Natural killer cell treated with Interleukin-12 subunit alpha and Interleukin-12 subunit beta and Interleukin-15 and Interleukin-18, amount 100 ng/mL, for 72 hours (primary cell): ENCODE results near the gene ATG2A. TPM values are rescaled to one million over a fixed set of nuclear protein-coding genes. Genes with fewer than 3 reads are reported as not detected.
"Not testable (repeated sequence)": the region's sequence is repeated elsewhere in the genome, so short reads cannot be mapped to it uniquely, and the experiment has no call there.

ENCODE experiments used
- ATAC-seq, 2 donors: fragments of 150-1000 bp; cut with Tn5 transposase in 1 of 2; sonication (Bioruptor Pico), chemical (Tn5 transposase) in 1 of 2; 2 replicates each; pipeline ENCODE4 v1.10.0; 2021
- DNase-seq: peaks from one replicate; pipeline ENCODE4 v3.0.0; 2022; ENCODE audit warnings: low spot score
- H3K27ac Mint-ChIP-seq, 2 donors: 1 replicate in 1 of 2; 2 replicates in 1 of 2; pipeline ENCODE4 v1.8.0; 2022; ENCODE audit warnings: mixed read lengths in 2 of 2, mild to moderate bottlenecking in 1 of 2, moderate library complexity in 1 of 2
- H3K27me3 Mint-ChIP-seq, 2 donors: 1 replicate in 1 of 2; 2 replicates in 1 of 2; pipeline ENCODE4 v1.8.0; 2022; ENCODE audit warnings: mixed read lengths in 2 of 2
- H3K36me3 Mint-ChIP-seq: one replicate; pipeline ENCODE4 v1.8.0; 2022; ENCODE audit warnings: mixed read lengths
- H3K4me1 Mint-ChIP-seq, 2 donors: 1 replicate in 1 of 2; 2 replicates in 1 of 2; pipeline ENCODE4 v1.8.0; 2022; ENCODE audit warnings: low read depth in 2 of 2, mixed read lengths in 2 of 2, mild to moderate bottlenecking in 1 of 2
- H3K4me3 Mint-ChIP-seq: one replicate; pipeline ENCODE4 v1.8.0; 2022; ENCODE audit warnings: mixed read lengths
- H3K9me3 Mint-ChIP-seq: 2 replicates; pipeline ENCODE4 v1.8.0; 2022; ENCODE audit warnings: mixed read lengths
- total RNA-seq, 2 donors: library from RNA; stranded (reverse); gene quantifications; one replicate each; pipeline ENCODE4 v1.2.3, GENCODE V29; 2022

Gene ATG2A
- total RNA-seq, 2 donors from 2014 or later = 24.1 to 31.9 TPM

GRCh38 chr11:64850979-64851567 is 65.9 kb downstream of the ATG2A start:
- DNase-seq = peak; percentile 89
- peak overlapping the region; percentile 78 to 92 for H3K27ac Mint-ChIP-seq
- ATAC-seq = peak; percentile 62 to 74
- no peaks in the 10 kb centered on the region for H3K9me3 Mint-ChIP-seq
- no peaks in the 10 kb centered on the region for H3K27me3 Mint-ChIP-seq
- peaks cover 69 to 71% of the 10 kb centered on the region in 2 donors for H3K4me1 Mint-ChIP-seq
- peaks cover 6% of the 10 kb centered on the region for H3K36me3 Mint-ChIP-seq
- H3K4me3 Mint-ChIP-seq = peak overlapping the region; percentile 80

- Mint-ChIP-seq H3K9me3 (no peaks in the 10 kb centered on the region), H3K36me3 (no peaks in the 10 kb centered on the region), H3K4me3 (no peak overlapping the region), H3K27me3 (no peaks in the 10 kb centered on the region), H3K27ac (peak overlapping the region; percentile 46 to 69), H3K4me1 (peaks cover 62 to 64% of the 10 kb centered on the region in 2 donors)
- no peak for ATAC-seq
- DNase-seq = no peak
These were observed 67.2 kb downstream of the ATG2A start for GRCh38 chr11:64849598-64850356.

GRCh38 chr11:64848826-64849597 is 68.0 kb downstream of the ATG2A start:
- Mint-ChIP-seq H3K27me3 (no peaks in the 10 kb centered on the region), H3K27ac (peak overlapping the region; percentile 46 to 69), H3K36me3 (no peaks in the 10 kb centered on the region), H3K9me3 (no peaks in the 10 kb centered on the region), H3K4me3 (peak overlapping the region; percentile 27), H3K4me1 (peaks cover 57 to 59% of the 10 kb centered on the region in 2 donors)
- DNase-seq = no peak
- no peak for ATAC-seq

GRCh38 chr11:64848214-64848825 is 68.7 kb downstream of the ATG2A start:
- Mint-ChIP-seq H3K27me3 (no peaks in the 10 kb centered on the region), H3K27ac (peak overlapping the region; percentile 46 to 69), H3K4me3 (peak overlapping the region; percentile 1), H3K4me1 (peaks cover 56 to 60% of the 10 kb centered on the region in 2 donors), H3K9me3 (no peaks in the 10 kb centered on the region), H3K36me3 (no peaks in the 10 kb centered on the region)
- no peak for ATAC-seq
- no peak for DNase-seq

- Mint-ChIP-seq H3K4me3 (no peak overlapping the region), H3K9me3 (no peaks in the 10 kb centered on the region), H3K27ac (no peak overlapping the region), H3K4me1 (peaks cover 46 to 48% of the 10 kb centered on the region in 2 donors), H3K36me3 (no peaks in the 10 kb centered on the region), H3K27me3 (no peaks in the 10 kb centered on the region)
- DNase-seq (peak; percentile 92), ATAC-seq (peak; percentile 79 to 83)
These were observed 69.9 kb downstream of the ATG2A start for GRCh38 chr11:64846998-64847666.

- not testable (repeated sequence) for H3K27me3 Mint-ChIP-seq, H3K36me3 Mint-ChIP-seq, ATAC-seq, DNase-seq, H3K9me3 Mint-ChIP-seq
- Mint-ChIP-seq H3K27ac (peak overlapping the region in 1 of 2 donors; percentile 41), H3K4me1 (peaks cover 32 to 35% of the 10 kb centered on the region in 2 donors), H3K4me3 (peak overlapping the region; percentile 70)
These were observed 71.3 kb downstream of the ATG2A start for GRCh38 chr11:64845776-64846129.

- Mint-ChIP-seq H3K27ac (peak overlapping the region; percentile 41 to 47), H3K9me3 (no peaks in the 10 kb centered on the region), H3K36me3 (no peaks in the 10 kb centered on the region), H3K4me3 (peak overlapping the region; percentile 70), H3K4me1 (peaks cover 31 to 34% of the 10 kb centered on the region in 2 donors), H3K27me3 (no peaks in the 10 kb centered on the region)
- DNase-seq (no peak), ATAC-seq (no peak)
These were observed 71.8 kb downstream of the ATG2A start for GRCh38 chr11:64845129-64845775.

Other genes with a start within 250 kb of the ATG2A start
- gene NRXN2, start 194.0 kb downstream of the ATG2A start, total RNA-seq = 1 to 10 TPM in 1 of 2 donors, under 1 TPM in 1; 0.74 to 1.3 TPM
- gene RASGRP2, start 173.1 kb downstream of the ATG2A start, total RNA-seq = 10 to 100 TPM; 13.6 to 27.7 TPM
- 1 to 10 TPM; 4.7 to 5.6 TPM for gene PYGM, start 157.2 kb downstream of the ATG2A start, total RNA-seq
- 100 to 1,000 TPM; 376 to 425 TPM for gene SF1, start 138.7 kb downstream of the ATG2A start, total RNA-seq
- 10 to 100 TPM; 17.6 to 47.1 TPM for gene MAP4K2, start 114.0 kb downstream of the ATG2A start, total RNA-seq
- 10 to 100 TPM; 32.6 to 53.5 TPM for gene MEN1, start 106.7 kb downstream of the ATG2A start, total RNA-seq
- 1 to 10 TPM in 1 of 2 donors, under 1 TPM in 1; 0.59 to 1.9 TPM for gene CDC42BPG, start 72.6 kb downstream of the ATG2A start, total RNA-seq
- 100 to 1,000 TPM; 202 to 235 TPM for gene EHD1, start 38.6 kb downstream of the ATG2A start, total RNA-seq
- gene PPP2R5B, start 7.5 kb upstream of the ATG2A start, total RNA-seq = 10 to 100 TPM; 32.6 to 35.6 TPM
- gene GPHA2, start 18.7 kb upstream of the ATG2A start, total RNA-seq = not detected
- gene MAJIN, start 54.9 kb upstream of the ATG2A start, total RNA-seq = not detected
- gene BATF2, start 79.8 kb upstream of the ATG2A start, total RNA-seq = not detected
- gene ARL2, start 97.0 kb upstream of the ATG2A start, total RNA-seq = 10 to 100 TPM; 29.4 to 50.5 TPM
- gene SNX15, start 110.2 kb upstream of the ATG2A start, total RNA-seq = 10 to 100 TPM; 14.1 to 28.2 TPM
- gene SAC3D1, start 124.0 kb upstream of the ATG2A start, total RNA-seq = 10 to 100 TPM in 1 of 2 donors, 1 to 10 TPM in 1; 7.6 to 18.5 TPM
- gene NAALADL1, start 141.3 kb upstream of the ATG2A start, total RNA-seq = 10 to 100 TPM; 14.2 to 34.7 TPM
- gene CDCA5, start 166.8 kb upstream of the ATG2A start, total RNA-seq = 100 to 1,000 TPM in 1 of 2 donors, 10 to 100 TPM in 1; 59.2 to 140 TPM
- gene ZFPL1, start 167.0 kb upstream of the ATG2A start, total RNA-seq = 10 to 100 TPM; 34.1 to 36.5 TPM
- gene VPS51, start 179.0 kb upstream of the ATG2A start, total RNA-seq = 100 to 1,000 TPM; 132 to 149 TPM
- 10 to 100 TPM; 18.6 to 30.7 TPM for gene TM7SF2, start 194.7 kb upstream of the ATG2A start, total RNA-seq
- 10 to 100 TPM in 1 of 2 donors, 1 to 10 TPM in 1; 9.8 to 23.7 TPM for gene ZNHIT2, start 200.5 kb upstream of the ATG2A start, total RNA-seq
- gene FAU, start 204.9 kb upstream of the ATG2A start, total RNA-seq = 100 to 1,000 TPM; 681 to 986 TPM
- 10 to 100 TPM; 77.8 to 80.4 TPM for gene MRPL49, start 205.1 kb upstream of the ATG2A start, total RNA-seq
- gene SYVN1, start 217.3 kb upstream of the ATG2A start, total RNA-seq = 10 to 100 TPM; 78.8 to 80.1 TPM